ENCODE results near the gene OXSM.

The OXSM gene

DNA sequence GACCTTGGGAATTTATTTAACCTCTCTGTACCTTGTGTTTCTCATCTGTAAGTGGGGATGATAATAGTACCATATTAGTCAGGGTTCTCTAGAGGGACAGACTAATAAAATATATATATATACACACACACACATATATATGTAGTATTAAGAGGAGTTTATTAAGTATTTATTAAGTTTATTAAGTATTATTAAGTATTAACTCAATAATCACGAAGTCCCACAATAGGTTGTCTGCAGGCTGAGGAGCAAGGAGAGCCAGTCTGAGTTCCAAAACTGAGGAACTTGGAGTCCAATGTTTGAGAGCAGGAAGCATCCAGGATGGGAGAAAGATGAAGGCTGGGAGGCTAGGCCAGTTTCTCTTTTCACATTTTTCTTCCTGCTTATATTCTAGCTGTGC lies 14.8 kb downstream of the OXSM start:
- no peak for DNase-seq

- no peak for DNase-seq
These were observed 22.8 kb downstream of the OXSM start for GRCh38 chr3:25812644-25813043.

GRCh38 chr3:25817107-25817506 lies 27.2 kb downstream of the OXSM start:
- no peak for DNase-seq

- DNase-seq: no peak
These were observed 27.7 kb downstream of the OXSM start for GRCh38 chr3:25817638-25818037.

DNA sequence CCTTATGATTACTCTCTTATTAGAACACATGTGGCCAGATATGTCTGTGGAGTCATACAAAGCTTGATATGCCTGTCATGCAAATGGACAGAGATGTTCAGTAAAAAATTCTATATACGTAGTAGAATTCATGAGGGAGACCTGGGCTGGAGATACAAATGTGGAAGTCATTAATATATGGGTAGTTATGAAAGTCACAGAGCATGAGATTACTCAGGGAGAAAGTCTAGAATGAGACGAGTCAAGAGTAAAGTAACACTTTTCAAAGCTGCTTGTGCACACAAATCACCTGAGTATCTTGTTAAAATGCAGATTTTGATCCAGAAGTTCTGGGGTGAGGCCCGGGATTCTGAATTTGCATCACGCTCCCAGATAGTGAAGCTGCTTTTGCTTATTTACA lies 28.4 kb downstream of the OXSM start:
- no peak for DNase-seq

- no peak for DNase-seq
These were observed 30.5 kb downstream of the OXSM start for GRCh38 chr3:25820366-25820765.

DNA sequence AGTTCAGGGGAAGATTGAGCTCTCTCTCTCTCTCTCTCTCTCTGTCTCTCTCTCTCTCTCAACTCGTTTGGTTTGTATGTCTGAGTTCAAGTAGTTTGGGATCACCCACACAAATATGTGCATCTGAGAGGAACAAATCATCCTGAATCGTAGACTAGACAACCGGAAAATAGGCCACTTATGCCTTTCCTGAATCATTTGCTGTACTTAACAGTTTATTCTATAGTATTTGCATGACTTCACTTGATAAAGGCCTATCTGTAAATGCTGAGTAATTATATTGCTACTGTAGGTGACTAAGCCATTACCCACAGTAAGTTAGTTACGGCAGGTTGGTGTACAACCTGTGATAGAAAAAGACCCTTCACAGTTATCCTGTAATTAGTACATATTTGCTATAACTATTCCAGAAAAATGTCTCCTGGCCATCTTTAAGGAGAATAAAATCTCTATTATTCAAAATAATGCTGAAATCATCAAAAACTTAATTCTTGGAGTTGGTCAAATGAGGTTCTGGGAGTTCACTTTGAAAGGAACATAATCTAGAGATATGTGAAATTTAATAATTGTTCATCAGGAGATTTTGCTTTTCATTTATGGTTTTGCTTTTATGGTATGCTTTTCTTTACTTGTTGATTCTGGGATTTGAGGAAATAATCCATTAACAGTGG lies 31.1 kb downstream of the OXSM start:
- no peak for DNase-seq

- DNase-seq: no peak
These were observed 32.1 kb downstream of the OXSM start for GRCh38 chr3:25821746-25822573.

DNA sequence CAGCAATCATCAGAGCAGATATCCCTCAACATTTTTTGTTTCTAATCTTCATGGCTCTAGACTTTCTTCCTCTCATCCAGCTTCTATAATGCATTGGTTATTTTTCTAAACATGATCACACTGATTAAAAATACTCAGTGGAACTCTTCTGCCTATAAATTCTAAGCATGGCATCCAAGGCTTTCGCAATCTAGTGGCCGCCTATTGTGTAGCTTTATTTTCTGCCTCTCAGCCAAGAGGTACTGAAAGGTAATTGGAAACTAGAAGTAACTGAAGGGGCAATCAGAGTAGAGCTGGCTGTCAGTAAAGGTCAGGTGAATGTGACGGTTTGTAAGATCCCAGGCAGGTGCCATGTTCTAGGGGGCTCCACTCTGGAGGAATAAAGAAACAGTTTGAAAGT lies 33.4 kb downstream of the OXSM start:
- DNase-seq: no peak

GRCh38 chr3:25826510-25826909 lies 36.6 kb downstream of the OXSM start:
- no peak for DNase-seq

DNA sequence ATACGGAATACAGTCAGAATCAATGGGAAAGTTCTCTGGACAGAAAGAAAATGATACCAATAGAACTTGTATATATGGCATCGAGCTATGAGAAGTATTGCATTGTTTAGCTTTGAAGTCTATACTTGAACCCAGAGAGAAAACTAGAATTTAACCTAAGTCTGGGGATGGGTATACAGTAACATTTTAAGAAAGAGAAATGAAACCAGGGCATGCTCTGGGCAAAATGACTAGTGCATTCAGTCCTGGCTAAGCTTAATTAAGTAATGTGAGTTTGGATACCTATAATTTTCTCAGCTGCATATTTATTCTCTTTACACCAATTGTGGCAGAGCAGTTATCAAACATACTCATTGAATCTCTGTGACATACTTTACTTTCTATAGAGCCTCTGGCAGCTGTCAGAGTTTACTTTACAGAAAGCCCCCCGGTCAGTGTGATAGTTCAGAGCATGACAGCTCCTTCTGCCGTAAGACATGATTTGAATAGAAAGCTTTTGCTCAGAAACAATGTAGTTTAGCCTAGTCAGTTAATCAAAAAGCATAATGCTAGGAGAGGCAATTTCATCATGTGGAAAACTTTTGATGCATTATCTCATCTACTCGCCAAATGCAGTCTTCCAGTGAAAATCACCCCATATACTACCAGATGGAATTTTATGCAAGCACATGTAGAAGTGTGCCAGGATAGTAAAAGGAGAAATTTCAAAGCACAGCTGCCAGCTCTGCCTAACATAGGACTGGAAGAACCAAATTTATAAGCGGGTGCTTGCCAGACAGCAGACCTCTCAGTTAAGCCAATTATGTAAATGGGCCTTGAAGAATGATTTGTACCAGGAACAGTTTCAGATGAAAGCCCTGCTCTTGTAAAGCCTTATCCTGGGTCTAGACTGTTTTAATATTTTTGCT lies 40.7 kb downstream of the OXSM start:
- no peak for DNase-seq

DNA sequence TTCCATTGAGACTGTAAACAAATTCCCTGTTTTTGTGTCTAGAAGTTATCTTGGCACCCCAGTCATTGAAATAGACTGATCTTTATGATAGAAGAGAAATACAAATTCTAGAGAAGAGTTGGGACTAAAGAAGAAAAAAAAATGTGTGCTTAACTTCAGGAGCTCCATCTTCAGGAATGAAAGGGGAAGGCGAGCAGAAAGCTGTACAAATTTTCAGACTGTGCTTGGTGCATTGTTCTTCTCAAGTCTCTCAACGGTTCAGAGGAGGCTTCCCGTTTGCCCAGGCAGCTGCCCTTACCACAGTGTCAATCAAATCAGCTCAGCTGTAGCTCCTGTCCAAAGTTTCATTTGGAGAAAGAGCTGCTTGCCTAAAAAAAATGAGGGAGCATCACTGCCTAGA lies 41.7 kb downstream of the OXSM start:
- DNase-seq: no peak

- DNase-seq: no peak
These were observed 44.5 kb downstream of the OXSM start for GRCh38 chr3:25834346-25834745.

DNA sequence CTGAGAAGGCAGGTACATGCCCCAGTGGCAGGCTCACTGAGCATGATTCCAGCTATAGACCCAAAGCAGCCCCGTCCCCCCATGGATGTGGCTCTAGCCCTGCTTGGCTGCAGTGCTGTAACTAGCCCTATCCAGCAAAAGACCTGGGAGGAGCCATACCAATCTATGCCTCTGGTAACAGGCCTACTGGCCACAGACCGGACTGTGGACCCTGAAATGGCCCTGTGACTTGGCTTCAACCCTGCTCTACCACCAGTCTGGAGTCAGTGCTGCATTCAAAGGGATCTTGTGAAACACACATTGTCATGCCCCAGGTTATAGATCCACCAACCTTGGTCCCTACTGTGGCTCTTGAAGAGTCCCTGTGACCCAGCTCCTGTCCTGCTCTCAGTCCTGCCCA lies 46.7 kb downstream of the OXSM start:
- DNase-seq: no peak

DNA sequence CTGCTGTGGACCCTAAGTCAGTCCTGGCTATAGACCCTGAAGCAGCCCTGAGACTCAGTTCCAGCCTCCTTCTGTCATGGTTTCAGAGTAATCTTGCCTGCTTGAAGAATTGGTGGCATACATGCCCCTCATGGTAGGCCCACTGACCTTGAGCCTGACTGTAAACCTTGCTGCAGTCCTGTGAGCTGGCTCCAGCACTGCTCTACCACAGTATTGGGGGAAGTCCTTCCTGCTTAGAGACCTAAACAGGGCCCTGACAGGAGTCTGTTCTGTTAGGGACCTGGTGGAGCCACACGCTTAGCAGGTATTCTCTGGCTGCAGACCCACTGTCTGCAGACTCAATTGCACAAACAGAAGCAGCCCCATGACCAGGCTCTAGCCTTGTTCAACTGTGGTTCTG lies 47.1 kb downstream of the OXSM start:
- DNase-seq: no peak

- DNase-seq: no peak
These were observed 50.2 kb downstream of the OXSM start for GRCh38 chr3:25840099-25840498.

GRCh38 chr3:25843332-25843731 lies 53.4 kb downstream of the OXSM start:
- no peak for DNase-seq
